NCI-H748 treated with DMSO at 0.1 percent for 48 hours (cell line): ENCODE measurements around the gene IFT52.
"Not testable (repeated sequence)": the region's sequence is repeated elsewhere in the genome, so short reads cannot be mapped to it uniquely, and the experiment has no call there.

Source experiments
- DNase-seq: peaks from one replicate; lab custom pipeline; 2025; lab: John Stamatoyannopoulos, UW

IFT52 gene

DNA sequence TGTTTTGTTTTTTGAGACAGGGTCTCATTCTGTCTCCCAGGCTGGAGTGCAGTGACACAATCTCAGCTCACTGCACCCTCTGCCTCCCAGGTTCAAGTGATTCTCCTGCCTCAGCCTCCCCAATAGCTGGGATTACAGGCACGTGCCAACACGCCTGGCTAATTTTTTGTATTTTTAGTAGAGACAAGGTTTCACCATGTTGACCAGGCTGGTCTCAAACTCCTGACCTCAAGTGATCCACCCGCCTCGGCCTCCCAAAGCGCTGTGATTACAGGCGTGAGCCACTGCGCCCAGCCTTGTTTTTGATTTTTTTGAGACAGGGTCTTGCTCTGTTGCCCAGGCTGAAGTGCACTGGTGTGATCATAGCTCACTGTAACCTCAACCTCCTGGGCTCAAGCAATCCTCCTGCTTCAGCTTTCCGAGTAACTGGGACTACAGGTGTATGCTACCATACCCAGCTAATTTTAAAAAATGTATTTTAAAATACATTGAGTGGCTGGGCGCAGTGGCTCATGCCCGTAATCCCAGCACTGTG, 61.0 kb downstream of the IFT52 start:
- DNase-seq = not testable (repeated sequence)

DNA sequence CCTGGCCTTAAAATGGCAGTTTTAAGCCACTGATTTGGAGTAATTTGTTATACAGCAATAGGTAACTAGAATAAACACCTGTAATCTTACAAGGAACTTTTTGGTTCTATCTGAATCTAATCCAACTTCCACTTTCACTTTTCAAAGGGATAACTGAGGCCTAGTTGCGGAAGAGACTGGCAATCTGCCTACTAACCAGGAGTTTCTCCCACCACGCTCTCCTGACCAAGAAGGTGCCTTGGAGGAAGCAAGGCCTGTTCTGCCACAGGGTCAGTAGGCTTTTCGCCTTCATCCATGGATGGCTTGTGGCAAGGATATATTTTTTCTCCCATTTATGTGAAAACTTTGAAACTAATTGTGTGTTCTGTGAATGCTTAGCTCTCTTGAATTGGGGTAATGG, 63.2 kb downstream of the IFT52 start:
- no peak for DNase-seq

DNA sequence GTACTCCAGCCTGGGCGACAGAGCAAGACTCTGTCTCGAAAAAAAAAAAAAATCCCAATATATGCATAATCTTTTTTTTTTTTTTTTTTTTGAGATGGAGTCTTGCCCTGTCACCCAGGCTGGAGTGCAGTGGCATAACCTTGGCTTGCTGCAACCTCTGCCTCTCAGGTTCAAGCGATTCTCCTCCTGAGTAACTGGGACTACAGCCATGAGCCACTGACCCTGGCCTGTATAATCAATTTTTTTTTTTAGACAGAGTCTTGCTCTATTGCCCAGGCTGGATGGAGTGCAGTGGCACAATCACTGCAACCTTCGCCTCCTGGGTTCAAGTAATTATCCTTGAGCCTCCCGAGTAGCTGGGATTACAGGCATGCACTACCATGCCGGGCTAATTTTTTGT, 64.4 kb downstream of the IFT52 start:
- not testable (repeated sequence) for DNase-seq

DNA sequence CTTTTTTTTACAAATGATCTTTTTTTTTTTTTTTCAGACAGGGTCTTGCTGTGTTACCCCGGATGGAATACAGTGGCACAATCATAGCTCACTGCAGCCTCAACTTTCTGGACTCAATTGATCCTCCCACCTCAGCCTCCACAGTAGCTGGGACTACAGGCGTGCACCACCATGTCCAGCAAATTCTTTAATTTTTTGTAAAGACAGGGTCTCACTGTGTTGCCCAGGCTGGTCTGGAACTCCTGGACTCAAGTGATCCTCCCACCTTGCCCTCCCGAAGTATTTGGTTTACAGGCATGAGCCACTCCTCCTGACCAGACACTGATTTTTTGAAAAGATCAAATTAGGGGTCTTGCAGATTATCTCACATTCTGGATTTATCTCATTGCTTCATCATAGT, 65.2 kb downstream of the IFT52 start:
- DNase-seq = no peak

DNA sequence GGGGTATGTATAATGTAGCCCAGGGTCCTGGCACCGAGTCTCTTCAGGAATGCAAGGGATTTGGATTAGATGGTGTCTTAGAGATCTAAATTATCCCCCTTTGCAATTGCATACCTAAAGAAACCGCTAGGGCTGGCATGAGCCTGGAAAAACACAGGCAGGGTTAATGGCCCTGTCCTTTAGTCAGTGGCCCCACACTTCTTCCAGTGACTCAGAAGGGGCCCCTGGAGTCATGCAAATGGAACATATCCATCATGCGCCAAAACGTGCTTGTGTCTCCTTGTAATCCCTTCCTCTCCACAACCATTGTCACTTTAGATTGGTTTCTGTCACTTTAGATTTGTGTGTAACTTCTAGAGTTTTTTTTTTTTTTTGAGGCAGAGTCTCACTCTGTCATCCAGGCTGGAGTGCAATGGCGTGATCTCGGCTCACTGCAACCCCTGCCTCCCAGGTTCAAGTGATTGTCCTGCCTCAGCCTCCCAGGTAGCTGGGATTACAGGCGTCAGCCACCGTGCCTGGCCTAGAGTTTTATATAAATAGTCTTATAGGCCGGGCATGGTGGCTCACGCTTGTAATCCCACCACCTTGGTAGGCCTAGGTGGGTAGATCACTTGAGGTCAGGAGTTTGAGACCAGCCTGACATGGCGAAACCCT, 67.5 kb downstream of the IFT52 start:
- no peak for DNase-seq

DNA sequence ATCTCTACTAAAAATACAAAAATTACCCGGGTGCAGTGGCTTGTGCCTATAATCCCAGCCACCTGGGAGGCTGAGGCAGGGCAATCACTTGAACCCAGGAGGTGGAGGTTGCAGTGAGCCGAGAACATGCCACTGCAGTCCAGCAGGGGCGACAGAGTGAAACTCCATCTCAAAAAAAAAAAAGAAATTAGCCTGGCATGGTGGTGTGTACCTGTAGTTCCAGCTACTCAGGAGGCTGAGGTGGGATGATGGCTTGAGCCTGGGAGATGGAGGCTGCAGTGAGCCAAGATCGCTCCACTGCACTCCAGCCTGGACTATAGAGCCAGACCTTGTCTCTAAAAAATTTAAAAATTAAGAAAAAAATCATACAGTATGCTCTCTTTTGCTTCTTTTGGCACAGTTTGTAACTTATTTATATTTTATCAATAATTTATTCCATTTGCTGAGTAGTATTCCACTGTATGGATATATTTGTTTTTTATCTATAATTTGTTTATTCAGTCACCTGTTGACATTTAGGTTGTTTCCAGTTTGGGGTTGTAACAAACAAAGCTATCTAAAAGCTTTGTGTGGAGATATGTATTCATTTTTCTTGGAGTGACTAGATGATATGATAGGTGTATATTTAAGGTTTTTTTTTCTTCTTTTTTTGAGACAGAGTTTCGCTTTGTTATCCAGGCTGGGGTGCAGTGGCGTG, 68.1 kb downstream of the IFT52 start:
- DNase-seq = no peak

DNA sequence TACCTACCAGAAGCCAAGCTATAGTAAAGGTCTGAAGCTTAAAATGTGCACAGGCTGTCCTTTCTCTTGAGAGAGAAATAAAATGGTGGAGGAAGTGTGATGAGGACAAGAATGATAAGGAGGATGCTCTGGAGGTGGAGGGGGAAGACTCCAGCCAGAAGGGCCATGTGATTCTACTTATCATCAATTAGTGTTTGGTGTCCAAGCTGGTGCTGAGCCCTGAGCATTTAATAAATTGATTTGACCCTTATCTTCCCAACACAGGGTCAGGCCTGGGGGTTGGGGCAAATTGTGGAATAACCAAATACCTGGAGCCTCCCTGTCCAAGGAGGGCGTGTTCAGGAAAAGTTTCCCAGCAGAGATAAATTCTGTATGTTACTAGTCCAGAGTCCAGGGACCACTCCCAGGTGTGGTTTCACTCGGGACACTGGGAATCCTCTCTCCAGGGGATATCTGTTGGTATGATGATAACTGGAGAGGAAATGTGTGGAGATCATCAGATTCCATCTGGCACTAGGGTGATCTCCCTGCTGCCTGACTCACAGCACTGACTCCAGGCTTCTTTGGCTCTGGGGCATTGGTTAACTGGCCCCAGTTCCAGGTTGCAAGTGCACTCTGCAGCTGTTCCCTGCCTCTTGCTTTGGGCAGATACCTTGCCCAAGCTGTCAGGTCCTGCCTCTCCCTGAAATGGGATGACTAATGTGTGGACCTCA, 72.4 kb downstream of the IFT52 start:
- no peak for DNase-seq

DNA sequence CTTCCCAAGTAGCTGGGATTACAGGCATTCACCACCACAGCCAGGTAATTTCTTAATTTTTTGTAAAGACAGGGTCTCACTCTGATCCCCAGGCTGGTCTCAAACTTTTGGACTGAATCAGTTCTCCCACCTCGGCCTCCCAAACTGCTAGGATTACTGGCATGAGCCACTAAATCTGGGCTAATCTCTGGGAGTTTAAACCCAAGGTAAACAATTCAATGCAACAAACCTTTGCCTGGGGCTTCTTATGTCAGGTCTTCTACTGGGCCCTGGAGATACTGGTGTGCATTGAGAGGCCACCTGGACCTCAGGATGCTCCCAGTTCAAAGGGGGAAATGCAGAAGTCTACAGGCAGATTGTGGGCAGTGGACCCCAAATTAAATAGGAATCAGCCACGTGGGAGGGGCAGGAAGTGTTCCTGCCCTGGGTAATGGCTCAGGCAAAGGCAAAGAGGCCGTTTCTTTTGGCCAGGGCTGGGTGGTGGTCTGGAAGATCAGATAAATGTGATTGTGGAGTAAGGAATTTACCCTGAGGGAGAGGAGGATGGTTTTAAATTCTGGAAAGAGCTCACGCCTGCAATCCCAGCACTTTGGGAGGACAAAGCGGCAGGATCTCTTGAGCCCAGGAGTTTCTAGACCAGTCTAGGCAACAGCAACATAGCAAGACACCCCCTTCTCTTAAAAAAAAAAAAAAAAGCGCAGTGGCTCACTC, 74.9 kb downstream of the IFT52 start:
- DNase-seq = no peak

DNA sequence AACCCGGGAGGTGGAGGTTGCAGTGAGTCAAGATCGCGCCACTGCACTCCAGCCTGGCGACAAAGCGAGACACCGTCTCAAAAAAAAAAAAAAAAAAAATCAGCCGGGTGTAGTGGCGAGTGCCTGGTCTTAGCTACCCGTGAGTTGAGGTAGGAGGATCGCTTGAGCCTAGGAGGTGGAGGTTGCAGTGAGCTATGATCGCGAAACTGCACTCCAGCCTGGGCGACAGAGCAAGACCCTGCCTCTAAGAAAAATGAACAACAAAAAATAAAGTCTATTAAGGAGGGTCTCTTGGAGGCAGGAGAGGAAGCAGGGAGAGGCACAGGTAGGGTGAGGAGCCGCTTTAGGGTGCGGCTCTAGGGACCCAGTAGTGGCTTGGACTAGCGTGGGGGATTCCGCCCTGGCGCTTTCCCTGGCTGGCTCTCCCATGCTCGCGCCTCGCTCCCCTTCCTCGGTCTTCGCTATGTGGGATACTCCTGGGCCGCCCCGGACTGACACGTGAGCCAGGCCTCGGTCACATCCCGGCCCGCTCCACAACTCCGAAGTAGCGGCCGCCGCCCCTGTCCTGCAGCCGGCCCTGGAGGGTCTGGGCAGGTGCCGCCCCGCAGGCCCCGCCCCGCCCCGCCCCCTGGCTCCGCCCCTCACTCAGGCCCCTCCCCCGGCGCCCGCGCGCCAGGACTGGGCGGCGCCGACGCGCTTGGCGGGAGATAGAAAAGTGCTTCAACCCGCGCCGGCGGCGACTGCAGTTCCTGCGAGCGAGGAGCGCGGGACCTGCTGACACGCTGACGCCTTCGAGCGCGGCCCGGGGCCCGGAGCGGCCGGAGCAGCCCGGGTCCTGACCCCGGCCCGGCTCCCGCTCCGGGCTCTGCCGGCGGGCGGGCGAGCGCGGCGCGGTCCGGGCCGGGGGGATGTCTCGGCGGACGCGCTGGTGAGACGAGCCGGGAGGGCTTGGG, 75.9 kb downstream of the IFT52 start, which contains the start of gene MYBL2:
TSS of gene MYBL2 (plus strand) at position 739 of the 953 bp plus-strand sequence. CDS start at position 909, 170 bp downstream.
- DNase-seq = peak; percentile 29

DNA sequence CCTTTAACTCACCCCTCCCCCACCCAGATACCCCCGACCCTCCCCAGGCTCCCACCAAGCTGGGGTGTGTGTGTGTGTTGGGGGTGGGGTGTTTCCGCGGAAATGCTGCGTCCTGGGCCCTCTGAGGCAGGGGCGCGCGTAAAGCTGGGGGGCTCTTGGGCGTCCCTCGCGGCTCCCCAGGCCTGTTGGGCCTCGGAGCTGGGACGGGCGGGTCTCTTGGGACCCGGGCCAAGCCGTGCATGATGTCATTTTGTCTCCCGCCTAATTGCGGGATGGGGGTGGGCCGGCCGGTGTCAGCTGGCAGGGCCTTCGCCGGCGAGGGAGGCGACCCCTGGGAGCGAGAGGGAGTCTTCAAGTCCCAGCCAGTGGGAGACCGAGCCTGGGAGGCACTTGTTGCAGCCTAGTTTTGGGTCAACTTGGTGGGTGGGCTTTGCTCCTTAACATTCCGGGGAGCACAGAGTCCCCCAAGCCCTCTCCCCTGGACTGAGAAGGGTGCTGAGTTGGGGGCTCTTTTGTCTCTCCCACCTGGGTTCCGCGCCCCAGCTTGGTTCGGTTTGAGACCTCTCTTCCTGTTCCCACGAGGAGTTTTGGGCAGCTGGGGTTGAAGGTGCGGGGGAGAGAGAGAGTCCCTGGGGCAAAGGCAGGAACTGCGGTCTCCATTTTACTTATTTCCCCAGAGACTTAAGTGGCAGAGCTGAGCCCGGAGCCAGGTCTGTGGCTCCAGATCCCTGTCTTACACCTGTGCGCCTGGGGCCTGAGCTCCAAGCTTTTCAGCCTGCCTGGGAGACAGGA, 76.8 kb downstream of the IFT52 start:
- no peak for DNase-seq

DNA sequence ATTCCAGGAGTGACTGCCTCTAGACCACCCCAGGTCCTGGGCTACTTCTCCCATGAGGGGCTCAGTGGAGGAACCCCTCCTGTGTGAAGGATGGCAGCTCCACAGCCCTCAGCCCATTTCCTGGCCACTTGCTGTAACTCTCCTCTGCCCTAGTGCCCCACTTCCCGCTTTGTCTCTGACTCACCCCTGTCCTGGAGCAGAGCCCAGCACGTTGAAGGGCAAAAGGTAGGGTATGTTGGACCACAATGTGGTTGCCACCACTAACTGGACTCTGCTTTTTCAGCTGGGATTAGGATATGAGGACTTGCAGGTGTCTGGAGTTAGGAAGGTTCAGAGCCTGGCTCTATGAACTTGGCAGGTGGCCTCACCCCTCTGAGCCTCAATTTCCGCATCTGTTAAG, 78.6 kb downstream of the IFT52 start:
- DNase-seq = no peak

DNA sequence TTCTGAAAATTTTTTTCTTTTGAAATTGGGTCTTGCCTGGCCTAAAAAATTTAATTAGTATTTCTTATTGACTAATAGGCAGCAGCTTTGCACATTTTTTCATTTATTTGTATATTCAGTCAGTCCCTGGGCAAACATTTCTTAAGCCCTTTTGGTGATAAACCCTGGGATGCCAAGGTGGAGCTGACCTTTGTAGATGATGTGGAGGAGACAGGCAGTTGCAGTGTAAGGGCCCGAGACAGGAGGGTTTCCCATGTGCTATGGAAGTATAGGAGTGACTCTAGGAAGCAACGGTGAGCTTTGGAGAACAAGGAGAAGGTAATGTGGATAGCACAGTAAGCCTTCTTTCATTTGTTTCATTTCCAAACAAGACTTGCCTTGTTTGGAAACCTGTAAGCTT, 79.7 kb downstream of the IFT52 start:
- no peak for DNase-seq

DNA sequence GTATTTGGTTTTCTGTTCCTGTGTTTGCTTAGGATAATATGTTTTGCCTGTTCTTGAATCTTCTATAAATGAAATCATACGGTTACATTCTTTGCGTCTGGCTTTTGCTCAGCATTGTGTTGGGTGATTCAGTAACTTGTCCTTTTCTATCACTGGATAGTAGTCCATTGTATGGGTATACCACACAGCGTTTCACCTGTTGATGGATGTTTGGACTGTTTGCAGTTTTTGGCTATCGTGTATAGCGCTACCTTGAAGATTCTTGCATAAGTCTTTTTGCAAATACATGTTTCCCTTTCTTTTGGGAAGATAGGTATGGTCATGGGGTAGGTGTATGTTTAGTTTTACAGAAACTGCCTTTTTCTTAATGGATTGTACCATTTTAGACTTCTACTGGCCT, 85.6 kb downstream of the IFT52 start:
- DNase-seq = no peak

DNA sequence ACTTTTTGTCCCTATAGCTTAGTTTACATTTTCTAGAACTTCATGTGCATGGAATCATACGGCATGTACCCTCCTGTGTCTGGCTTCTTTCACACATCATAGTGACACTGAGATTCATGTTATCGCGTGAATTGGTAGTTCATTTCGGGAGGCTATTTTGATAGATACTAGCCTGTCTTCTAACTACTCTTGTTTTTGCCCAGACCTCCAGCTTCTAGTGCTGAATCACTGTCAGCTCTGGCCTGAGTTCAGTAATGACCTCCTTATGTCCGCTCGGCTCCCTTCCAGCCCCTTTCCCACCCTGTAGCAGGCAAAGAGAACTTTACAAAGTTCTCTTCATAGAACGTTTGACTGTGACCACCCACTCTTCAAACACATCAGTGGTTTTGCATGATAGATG, 90.2 kb downstream of the IFT52 start:
- no peak for DNase-seq

DNA sequence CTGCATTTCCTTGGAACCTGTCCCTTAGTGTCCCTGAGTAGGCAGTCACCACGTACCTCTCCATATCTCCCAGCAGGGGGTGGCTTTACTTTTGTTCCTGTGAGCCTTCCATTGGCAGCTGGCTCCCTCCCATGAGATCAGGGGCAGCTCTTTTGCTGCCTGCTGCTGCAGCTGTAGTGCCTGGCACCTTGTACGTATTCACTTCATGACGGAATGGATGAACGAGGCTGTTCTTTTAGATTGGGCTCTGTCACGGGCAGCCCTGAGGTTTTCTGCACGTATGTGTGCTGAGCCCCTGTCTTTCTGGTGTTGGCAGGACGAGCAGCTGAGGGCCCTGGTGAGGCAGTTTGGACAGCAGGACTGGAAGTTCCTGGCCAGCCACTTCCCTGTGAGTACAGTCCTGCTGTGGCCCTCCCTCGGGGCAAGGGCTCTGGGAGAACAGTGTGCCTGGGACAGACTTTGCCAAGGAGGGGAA, 90.8 kb downstream of the IFT52 start:
- no peak for DNase-seq

DNA sequence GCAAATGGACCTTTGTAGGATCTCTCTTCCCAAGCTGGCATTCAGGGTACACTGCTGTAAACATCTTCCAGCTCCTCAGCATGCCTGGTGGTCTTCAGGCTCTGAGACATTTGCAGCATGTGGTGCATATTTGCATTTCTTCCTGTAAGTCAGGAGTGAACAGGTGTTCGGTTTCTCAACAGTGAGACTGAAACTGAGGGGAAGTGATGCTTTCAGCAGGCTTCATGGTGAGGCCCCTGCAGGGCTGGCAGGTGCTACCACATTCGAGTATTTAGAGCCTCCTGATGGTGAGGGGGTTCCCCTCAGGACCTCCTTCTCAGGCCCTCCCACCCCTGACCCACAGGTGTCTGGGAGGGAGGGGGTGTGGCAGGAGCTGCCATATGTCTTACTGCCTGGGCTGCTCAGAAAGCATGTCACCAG, 91.3 kb downstream of the IFT52 start:
- no peak for DNase-seq

DNA sequence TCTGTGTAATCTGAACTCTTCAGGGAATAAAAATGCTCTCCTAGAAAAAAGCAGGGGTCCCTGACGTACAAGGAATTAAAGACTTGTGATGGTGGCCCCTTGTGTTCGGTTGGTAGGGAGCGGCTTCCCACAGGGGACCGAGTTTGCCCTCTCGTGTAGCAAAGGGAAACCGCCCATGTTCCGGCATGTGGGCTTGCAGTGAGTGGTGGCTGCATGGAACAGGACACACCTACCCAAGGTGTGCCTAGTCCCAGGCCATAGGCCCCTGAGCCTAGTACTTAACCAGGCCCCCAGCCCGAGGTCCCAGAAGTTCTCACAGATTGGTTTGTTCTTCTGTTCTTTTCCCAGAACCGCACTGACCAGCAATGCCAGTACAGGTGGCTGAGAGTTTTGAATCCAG, 91.7 kb downstream of the IFT52 start:
- DNase-seq = no peak

DNA sequence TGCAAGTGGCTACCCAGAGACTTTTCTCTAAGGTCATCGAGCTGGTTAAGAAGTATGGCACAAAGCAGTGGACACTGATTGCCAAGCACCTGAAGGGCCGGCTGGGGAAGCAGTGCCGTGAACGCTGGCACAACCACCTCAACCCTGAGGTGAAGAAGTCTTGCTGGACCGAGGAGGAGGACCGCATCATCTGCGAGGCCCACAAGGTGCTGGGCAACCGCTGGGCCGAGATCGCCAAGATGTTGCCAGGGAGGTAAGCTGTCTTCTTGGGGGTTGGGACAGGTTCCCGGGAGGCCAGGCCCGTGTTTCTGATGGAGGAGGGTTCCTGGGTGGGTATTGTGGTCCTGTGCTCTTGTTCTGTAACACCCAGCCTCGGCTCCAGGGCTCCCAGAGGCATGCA, 96.1 kb downstream of the IFT52 start:
- DNase-seq = no peak

DNA sequence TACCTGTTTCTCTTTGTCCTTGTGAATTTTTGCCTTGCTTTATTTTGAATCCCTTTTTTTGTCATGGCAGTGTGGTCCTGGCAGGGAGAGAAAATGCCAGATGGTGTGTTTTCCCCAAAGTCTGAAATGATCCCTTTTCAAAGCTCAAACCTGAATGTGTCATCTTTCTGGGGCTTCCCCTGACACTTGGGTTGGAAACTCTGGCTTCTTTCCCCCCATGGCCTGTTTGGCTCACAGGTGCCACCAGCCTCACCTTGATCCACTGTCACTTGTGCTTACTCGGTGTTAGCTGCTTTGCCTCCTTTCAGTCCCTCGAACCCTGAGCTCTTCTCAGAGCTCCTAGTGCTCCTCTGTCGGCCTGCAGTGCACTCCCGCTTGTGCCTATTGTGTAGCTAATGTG, 98.4 kb downstream of the IFT52 start:
- DNase-seq = no peak

DNA sequence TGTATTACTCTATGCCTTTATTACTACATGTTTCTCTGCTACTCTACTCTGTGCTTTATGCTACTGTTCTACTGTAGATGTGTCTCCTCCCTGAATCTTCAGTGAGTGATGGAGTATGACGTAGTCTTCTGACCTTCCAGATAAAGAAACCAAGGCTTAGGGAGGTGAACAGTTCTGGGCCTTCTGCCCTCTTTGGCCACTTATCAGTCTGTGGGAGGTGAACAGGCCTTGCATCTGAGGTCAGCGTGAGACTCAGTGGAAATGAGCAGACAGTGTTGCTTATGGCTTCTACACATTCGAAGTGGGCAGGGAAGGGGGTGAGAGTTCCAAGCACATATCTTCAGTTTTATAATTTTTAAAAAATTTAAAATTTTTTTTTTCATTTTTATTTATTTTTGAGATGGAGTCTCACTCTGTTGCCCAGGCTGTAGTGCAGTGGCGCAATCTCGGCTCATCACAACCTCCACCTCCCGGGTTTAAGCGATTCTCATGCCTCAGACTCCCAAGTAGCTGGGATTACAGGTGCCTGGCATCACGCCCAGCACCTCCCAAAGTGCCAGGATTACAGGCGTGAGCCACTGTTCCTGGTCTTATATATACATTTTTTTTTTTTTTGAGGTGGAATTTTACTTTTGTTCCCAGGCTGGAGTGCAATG, 100.3 kb downstream of the IFT52 start:
- DNase-seq = no peak
